Esophagus squamous epithelium (tissue), 4 donors: ENCODE measurements around the gene OCLN.

Experiments
- CTCF ChIP-seq, 6 experiments: fragments of 450-650 bp in 4 of 6; fragments of 200-600 bp in 2 of 6; sonication (generic) in 2 of 6; IDR thresholded peaks; one replicate each; pipeline ENCODE4 v1.5.1; 2016 to 2019; ENCODE audit warnings: antibody characterized with exemption in 6 of 6, mild to moderate bottlenecking in 4 of 6, moderate library complexity in 4 of 6
- POLR2A ChIP-seq, 4 donors: fragments of 450-650 bp; IDR thresholded peaks; one replicate each; pipeline ENCODE4 v1.6.1; 2017; ENCODE audit warnings: antibody characterized with exemption in 4 of 4, mild to moderate bottlenecking in 4 of 4, moderate library complexity in 3 of 4

DNA sequence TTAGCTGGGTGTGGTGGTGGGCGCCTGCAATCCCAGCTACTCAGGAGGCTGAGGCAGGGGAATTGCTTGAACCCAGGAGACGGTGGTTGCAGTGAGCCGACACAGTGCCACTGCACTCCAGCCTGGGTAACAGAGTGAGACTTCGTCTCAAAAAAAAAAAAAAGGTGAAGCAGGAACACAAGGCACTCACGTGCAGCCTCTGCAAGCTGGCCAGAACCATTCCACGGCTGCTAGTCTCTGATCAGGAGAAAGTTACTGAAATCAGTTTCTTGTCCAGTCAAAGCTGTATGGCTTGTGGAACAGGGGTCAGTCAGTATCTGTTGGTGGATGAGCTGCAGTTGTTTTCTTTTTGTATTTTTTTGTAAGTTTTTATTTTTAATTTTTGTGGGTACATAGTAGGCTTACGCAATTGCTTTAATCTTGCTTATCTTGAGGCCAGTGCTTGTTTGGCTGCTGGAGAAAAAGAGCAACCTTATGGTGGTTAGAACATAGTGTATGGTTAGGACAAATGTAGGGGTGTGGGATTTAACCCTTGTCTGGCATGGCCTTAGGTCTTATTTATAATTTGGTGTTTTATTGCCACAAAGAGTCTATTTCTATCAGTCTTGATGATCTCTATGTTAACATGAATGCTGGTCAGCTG is 34.7 kb downstream of the OCLN start:
- no peak for TF ChIP-seq POLR2A (IDR thresholded peaks at IDR 0.05)
- no peak for TF ChIP-seq CTCF (IDR thresholded peaks at IDR 0.05)
